ENCODE results near the gene KPNA4. TPM values are rescaled to one million over a fixed set of nuclear protein-coding genes. Genes with fewer than 3 reads are reported as not detected.

KPNA4 gene
- total and polyA plus RNA-seq, 8 donors: 5.8 to 23.9 (median 17.4) TPM

DNA sequence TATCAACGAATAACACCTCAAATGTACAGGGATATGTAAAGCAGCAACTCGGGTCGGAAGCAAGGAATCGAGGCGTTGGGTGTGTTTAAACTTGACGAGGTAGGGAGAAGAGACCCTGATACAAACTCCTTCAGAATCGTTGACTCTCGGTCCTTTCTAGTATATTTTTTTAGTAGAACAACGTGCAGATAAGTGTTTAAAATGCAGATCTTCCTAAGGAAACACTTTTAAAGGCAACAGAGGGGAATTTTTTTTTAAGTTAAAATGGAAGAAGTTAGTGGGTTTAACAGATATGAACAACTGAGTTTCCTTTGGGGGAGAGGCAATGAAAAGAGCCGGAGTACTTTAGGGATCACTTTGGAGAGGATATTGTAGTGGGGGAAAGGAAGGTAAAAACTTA is 1.1 kb upstream of the KPNA4 start:
- Histone ChIP-seq H3K27me3 (no peaks in the 10 kb centered on the region), H3K27ac (peak overlapping the region in 2 of 4 donors; percentile 95 to 97), H3K4me3 (peak overlapping the region; percentile 64 to 79 (median 74)), H3K36me3 (no peaks in the 10 kb centered on the region), H3K4me1 (peaks cover 0 to 32% (median 24%) of the 10 kb centered on the region in 3 donors), H3K9me3 (no peaks in the 10 kb centered on the region)
- ATAC-seq (no peak), DNase-seq (no peak), FAIRE-seq (no peak)
- intact Hi-C loops (cut with DNase I): no loop called here
- TF ChIP-seq, protein P1, sequence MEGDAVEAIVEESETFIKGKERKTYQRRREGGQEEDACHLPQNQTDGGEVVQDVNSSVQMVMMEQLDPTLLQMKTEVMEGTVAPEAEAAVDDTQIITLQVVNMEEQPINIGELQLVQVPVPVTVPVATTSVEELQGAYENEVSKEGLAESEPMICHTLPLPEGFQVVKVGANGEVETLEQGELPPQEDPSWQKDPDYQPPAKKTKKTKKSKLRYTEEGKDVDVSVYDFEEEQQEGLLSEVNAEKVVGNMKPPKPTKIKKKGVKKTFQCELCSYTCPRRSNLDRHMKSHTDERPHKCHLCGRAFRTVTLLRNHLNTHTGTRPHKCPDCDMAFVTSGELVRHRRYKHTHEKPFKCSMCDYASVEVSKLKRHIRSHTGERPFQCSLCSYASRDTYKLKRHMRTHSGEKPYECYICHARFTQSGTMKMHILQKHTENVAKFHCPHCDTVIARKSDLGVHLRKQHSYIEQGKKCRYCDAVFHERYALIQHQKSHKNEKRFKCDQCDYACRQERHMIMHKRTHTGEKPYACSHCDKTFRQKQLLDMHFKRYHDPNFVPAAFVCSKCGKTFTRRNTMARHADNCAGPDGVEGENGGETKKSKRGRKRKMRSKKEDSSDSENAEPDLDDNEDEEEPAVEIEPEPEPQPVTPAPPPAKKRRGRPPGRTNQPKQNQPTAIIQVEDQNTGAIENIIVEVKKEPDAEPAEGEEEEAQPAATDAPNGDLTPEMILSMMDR (IDR thresholded peaks at IDR 0.05): no peak
- 8 to 12% methylated on average over 10 of the region's 10 CpGs for WGBS, 2 donors

DNA sequence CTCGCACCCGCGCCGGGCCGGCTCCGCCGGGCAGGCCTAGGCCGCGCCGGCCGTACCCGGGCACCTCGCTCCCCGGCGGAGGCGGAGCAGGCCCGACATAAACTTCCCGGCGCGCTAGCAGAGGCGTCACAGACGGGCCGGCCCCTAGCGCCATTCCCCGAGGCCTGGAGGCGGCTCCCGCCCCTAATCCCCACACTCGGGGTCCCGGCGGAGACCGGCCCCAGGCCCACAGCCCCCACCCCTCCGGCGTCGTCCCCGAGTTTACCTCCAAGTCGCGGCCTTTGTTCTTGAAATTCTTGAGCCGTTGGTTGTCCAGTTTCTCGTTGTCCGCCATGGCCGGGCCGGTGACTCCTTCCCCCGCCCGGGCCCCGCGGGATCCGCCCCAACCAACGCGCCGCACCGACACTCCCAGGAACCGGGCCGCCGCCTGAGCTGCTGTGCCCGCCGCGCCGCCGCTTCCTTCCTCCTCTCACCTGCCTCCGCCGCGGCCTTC is 376 bp downstream of the KPNA4 start:
- ATAC-seq (peak; percentile 71 to 78 (median 74)), DNase-seq (peak in 4 of 6 donors; percentile 54 to 86 (median 80)), FAIRE-seq (no peak)
- H3K27me3 ChIP-seq: no peaks in the 10 kb centered on the region
- WGBS, 2 donors: 0% methylated on average over 20 to 62 of the region's 62 CpGs
- no peaks in the 10 kb centered on the region for H3K9me3 ChIP-seq
- peaks cover 0 to 41% (median 39%) of the 10 kb centered on the region in 3 donors for H3K4me1 ChIP-seq
- TF ChIP-seq, protein P1 (IDR thresholded peaks at IDR 0.05): no peak
- H3K27ac ChIP-seq: peak overlapping the region; percentile 94 to 97 (median 95)
- H3K36me3 ChIP-seq: no peaks in the 10 kb centered on the region
- peak overlapping the region; percentile 64 to 79 (median 74) for H3K4me3 ChIP-seq
- intact Hi-C loops (cut with DNase I): no loop called here

DNA sequence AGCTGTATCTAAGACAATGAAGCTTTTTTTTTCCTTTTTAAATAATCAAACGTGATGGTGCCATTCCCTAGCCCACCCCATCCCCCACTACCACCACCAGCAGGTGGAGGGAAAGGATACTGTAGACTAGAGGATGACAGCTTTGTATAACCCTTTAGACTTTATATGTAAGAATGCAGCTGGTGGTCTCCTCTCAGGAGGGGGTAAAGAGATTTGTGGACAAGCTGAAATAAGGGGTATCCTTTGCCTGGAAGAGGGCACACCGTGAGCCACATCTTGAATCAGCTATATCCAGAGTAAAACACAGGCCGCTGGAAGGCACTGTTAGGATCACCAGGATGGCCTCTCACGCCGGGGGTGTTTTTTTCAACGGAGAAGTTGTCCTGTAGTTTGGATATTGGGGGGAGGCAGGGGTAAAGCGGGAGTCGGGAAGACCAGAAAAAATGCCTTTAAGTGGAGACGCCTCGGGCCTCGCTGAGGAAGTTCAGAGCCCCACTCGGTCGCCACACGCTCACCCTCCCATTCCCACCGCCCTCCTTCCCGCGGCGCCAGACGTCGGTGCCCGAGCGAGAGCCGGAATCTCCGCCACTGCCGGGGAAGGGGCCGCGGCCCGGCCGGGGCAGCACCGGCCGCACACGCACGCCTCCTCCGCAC is 986 bp downstream of the KPNA4 start:
- H3K27me3 ChIP-seq: no peaks in the 10 kb centered on the region
- H3K4me3 ChIP-seq: peak overlapping the region; percentile 53 to 79 (median 68)
- DNase-seq (peak in 5 of 6 donors; percentile 12 to 72 (median 29)), FAIRE-seq (no peak), ATAC-seq (no peak)
- TF ChIP-seq, protein P1 (IDR thresholded peaks at IDR 0.05): no peak
- intact Hi-C loops (cut with DNase I): no loop called here
- 0% methylated on average over 14 to 34 of the region's 34 CpGs for WGBS, 2 donors
- H3K27ac ChIP-seq: peak overlapping the region in 2 of 4 donors; percentile 95 to 97
- H3K4me1 ChIP-seq: peaks cover 0 to 47% (median 46%) of the 10 kb centered on the region in 3 donors
- no peaks in the 10 kb centered on the region for H3K36me3 ChIP-seq
- H3K9me3 ChIP-seq: no peaks in the 10 kb centered on the region

DNA sequence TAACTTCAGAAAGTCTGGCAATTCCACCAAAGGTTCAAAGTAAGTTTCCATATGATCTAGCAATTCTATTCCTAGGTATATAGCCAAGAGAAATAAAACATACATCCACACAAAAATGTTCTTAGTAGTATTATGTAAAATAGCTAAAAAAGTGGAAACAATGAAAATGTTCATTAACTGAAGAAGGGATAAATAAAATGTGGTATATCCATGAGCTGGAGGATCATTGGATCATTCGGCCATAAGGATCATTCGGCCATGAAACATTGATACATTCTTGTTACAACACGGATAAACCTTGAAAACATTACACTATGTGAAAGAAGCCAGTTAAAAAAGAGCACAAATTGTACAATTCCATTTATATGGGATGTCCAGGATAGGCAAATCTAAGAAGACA is 2.4 kb downstream of the KPNA4 start:
- no peak for FAIRE-seq
- no peak for DNase-seq
- no peak overlapping the region for H3K27ac ChIP-seq
- H3K4me3 ChIP-seq: peak overlapping the region in 1 of 4 donors; percentile 79
- H3K4me1 ChIP-seq: peaks cover 0 to 48% (median 47%) of the 10 kb centered on the region in 3 donors
- TF ChIP-seq, protein P1 (IDR thresholded peaks at IDR 0.05): no peak
- intact Hi-C loops (cut with DNase I): no loop called here
- 72 to 83% methylated on average over 3 of the region's 3 CpGs for WGBS, 2 donors
- no peaks in the 10 kb centered on the region for H3K9me3 ChIP-seq
- H3K36me3 ChIP-seq: no peaks in the 10 kb centered on the region
- no peaks in the 10 kb centered on the region for H3K27me3 ChIP-seq
- no peak for ATAC-seq

DNA sequence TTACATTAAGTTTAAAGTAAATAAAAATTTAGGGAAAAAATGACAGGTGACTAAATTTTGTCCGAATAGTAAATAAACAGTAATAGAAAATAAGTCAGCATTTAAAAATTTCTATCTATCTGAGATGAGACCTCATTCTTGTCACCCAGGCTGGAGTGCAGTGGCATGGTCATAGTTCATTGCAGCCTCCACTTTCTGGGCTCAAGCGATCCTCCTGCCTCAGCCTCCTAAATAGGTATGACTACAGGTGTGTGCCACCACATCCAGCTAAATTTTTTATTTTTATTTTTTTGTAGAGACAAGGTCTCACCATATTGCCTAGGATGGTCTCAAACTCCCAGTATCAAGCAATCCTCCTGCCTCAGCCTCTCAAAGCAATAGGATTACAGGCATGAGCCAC is 7.8 kb downstream of the KPNA4 start:
- intact Hi-C loops (cut with DNase I): no loop called here
- no peak overlapping the region for H3K27ac ChIP-seq
- FAIRE-seq (no peak), ATAC-seq (no peak), DNase-seq (no peak)
- TF ChIP-seq, protein P1 (IDR thresholded peaks at IDR 0.05): no peak
- H3K4me3 ChIP-seq: no peak overlapping the region
- H3K27me3 ChIP-seq: no peaks in the 10 kb centered on the region
- 97 to 100% methylated on average over 2 of the region's 2 CpGs for WGBS, 2 donors
- no peaks in the 10 kb centered on the region for H3K36me3 ChIP-seq
- peaks cover 0 to 38% (median 36%) of the 10 kb centered on the region in 3 donors for H3K4me1 ChIP-seq
- no peaks in the 10 kb centered on the region for H3K9me3 ChIP-seq
